Glomerular visceral epithelial cell (primary cell): ENCODE measurements around the gene FNDC11.

ENCODE experiments used
- DNase-seq: peaks from one replicate; pipeline ENCODE4 v3.0.0-alpha.2; 2016; ENCODE audit errors: extremely low spot score

Gene FNDC11

GRCh38 chr20:63539441-63540370 is 14.3 kb upstream of the FNDC11 start:
- DNase-seq: no peak

- DNase-seq: no peak
Measured at GRCh38 chr20:63540417-63541186, 13.4 kb upstream of the FNDC11 start.

GRCh38 chr20:63541371-63541770 is 12.6 kb upstream of the FNDC11 start:
- DNase-seq: no peak

- DNase-seq: no peak
Measured at GRCh38 chr20:63542031-63542559, 11.9 kb upstream of the FNDC11 start.

- no peak for DNase-seq
Measured at GRCh38 chr20:63542696-63543095, 11.3 kb upstream of the FNDC11 start.

- DNase-seq: no peak
Measured at GRCh38 chr20:63543131-63543530, 10.8 kb upstream of the FNDC11 start.

GRCh38 chr20:63543733-63544132 is 10.2 kb upstream of the FNDC11 start:
- no peak for DNase-seq

- no peak for DNase-seq
Measured at GRCh38 chr20:63544241-63544957, 9.6 kb upstream of the FNDC11 start.

GRCh38 chr20:63544958-63545516 is 8.9 kb upstream of the FNDC11 start:
- peak; percentile 55 for DNase-seq

GRCh38 chr20:63545814-63546213 is 8.1 kb upstream of the FNDC11 start:
- no peak for DNase-seq

GRCh38 chr20:63546256-63546955 is 7.6 kb upstream of the FNDC11 start:
- no peak for DNase-seq

- DNase-seq: no peak
Measured at GRCh38 chr20:63546956-63547724, 6.8 kb upstream of the FNDC11 start.

GRCh38 chr20:63547725-63548480 is 6.1 kb upstream of the FNDC11 start, which contains the start of gene SRMS:
Gene SRMS (minus strand): TSS chr20:63547749. CDS start chr20:63547463, 286 bp downstream.
- no peak for DNase-seq

GRCh38 chr20:63548542-63548941 is 5.4 kb upstream of the FNDC11 start:
- DNase-seq: no peak

- DNase-seq: no peak
Measured at GRCh38 chr20:63549019-63549418, 4.9 kb upstream of the FNDC11 start.

- no peak for DNase-seq
Measured at GRCh38 chr20:63549679-63550282, 4.2 kb upstream of the FNDC11 start.

- DNase-seq: no peak
Measured at GRCh38 chr20:63551068-63551467, 2.9 kb upstream of the FNDC11 start.

- DNase-seq: peak; percentile 39
Measured at GRCh38 chr20:63552481-63553249, 1.3 kb upstream of the FNDC11 start.
